NT2/D1 (cell line): ENCODE results near the gene KREMEN2.

Experiments used
- SUZ12 ChIP-seq: IDR thresholded peaks from 2 replicates; pipeline ENCODE4 v1.6.1; 2011; ENCODE audit not compliant: insufficient read length, insufficient read depth; ENCODE audit errors: extremely low read depth
- YY1 ChIP-seq: IDR thresholded peaks from 2 replicates; pipeline ENCODE4 v1.6.1; 2011; ENCODE audit not compliant: insufficient read length, insufficient read depth
- ZNF274 ChIP-seq: IDR thresholded peaks from 2 replicates; pipeline ENCODE4 v1.6.1; 2011; ENCODE audit warnings: mild to moderate bottlenecking, low read depth, low read length

DNA sequence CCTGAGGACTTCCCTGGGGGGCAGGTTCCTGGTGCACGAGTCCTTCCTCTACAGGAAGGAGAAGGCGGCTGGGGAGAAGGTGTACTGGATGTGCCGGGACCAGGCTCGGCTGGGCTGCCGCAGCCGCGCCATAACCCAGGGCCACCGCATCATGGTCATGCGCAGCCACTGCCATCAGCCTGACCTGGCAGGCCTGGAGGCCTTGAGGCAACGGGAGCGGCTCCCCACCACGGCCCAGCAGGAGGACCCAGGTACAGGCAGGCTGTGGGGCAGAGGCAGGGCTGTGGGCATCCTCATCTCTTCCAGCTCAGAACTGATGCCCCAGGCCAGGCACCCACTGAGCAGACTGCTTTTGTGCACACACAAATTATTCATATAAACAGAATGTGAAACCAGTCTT, 25.9 kb upstream of the KREMEN2 start:
- TF ChIP-seq YY1: no peak
- TF ChIP-seq ZNF274: no peak
- TF ChIP-seq SUZ12: no peak
